C4-2B (cell line): Measurements from ENCODE around the gene SVOP.

Source experiments
- CTCF ChIP-seq: fragments of 450-650 bp; conservative IDR thresholded peaks from 2 replicates; pipeline ENCODE4 v1.5.1; 2017; ENCODE audit warnings: mild to moderate bottlenecking
- ZFX ChIP-seq: fragments of 450-650 bp; IDR thresholded peaks from 2 replicates; pipeline ENCODE4 v1.6.1; 2017

DNA sequence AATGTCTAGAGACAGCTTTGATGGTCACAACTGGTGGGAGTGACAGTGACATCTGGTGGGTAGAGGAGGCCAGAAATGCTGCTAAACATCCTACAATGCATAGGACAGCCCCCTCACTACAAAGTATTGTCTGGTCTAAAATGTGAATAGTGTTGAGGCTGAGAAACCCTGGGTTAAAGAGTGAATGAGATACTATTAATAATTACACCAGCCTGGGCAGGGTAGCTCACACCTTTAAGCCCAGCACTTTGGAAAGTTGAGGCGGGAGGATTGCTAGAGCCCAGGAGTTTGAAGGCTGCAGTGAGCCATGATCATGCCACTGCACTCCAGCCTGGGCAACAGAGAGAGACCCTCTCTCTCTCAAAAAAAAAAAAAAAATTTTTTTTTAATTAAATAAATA lies 11.1 kb downstream of the SVOP start:
- no peak for TF ChIP-seq CTCF
- TF ChIP-seq ZFX: no peak
